Measurements from ENCODE around the gene HOXA6.

HOXA6 gene

DNA sequence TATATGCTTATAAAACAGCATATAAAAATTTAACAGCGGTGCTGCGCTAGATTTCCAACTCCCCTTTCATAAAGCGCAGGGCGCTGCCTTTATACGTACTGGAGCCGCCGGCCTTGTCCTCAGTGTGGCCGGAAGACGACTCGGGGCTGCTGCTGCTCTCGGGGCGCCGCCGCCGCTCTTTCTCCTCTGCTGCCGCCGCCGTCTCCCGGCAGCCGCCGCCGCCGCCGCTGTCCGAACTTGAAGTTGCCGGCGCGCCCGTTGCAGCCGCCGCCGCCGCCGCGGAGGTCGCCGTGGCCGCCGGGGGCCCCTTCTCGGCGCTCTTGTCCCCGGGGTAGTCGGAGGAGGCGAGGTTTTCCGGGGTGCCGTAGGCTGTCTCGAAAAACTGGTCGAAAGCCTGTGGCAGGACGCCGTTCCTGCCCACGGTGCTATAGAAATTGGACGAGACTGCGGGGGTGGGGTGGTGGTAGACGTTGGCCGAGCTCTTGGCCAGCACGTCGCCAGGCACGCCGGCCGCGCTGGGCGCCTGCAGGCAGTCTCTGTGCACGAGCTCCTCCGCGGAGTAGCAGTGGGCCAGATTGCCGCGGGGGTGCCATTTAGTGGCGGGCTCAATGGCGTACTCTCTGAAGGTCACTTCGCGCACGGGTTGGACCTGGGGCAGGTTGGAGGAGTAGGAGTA lies 36.9 kb upstream of the HOXA6 start:
- no peak for DNase-seq

- DNase-seq, result no peak
Measured at GRCh38 chr7:27183682-27184336, 36.2 kb upstream of the HOXA6 start.

GRCh38 chr7:27182861-27183681 lies 35.5 kb upstream of the HOXA6 start:
- no peak for DNase-seq

DNA sequence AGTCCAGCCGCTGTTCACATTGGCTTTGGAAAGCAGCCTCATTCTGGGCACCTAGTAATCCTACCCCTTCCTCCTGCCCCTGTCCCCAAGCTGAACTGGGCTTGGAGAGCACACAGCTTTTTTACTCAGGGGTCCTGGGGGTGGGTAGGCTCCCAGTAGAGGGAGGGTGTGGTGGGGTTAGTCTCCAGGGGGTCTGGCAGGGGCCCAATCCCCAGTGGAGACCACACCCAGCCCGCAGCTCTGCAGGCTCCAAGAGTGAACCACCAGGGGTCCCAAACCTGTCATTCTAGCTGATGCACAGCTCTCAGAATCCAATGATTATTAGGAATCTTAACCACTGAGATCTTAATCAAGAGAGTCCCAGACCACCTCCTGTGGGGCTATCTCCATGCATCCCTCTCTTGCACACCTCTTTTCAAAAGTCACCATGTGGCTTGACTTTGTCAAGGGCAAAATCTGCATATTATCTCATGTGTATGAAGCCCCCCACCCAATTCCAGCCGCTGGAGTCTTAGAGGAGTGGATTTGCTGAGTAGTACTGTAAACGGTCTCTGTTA lies 34.8 kb upstream of the HOXA6 start:
- no peak for DNase-seq

DNA sequence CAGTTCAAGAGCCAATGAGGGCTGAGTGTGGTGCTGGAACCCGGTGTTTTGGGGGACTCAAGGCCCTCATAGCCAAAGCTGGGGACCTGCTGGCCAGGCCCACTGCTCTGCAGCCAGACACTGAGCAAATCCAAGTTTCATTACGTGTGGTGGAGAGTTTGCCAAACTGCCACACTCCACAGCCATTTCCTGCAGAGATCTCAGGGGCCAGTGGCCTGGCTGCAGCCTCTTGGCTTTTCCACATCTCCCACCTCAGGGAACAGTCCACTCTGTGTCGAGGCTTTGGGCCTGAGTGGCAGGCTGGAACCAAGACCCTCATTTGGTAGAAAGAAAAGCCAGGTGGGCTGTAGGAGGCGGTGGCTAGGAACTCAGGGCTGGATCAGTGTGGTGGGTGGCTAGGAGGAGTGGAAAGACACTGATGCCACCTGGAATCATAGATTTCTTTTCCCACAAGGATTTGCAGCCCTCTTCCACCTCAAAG lies 34.3 kb upstream of the HOXA6 start:
- DNase-seq, result no peak

DNA sequence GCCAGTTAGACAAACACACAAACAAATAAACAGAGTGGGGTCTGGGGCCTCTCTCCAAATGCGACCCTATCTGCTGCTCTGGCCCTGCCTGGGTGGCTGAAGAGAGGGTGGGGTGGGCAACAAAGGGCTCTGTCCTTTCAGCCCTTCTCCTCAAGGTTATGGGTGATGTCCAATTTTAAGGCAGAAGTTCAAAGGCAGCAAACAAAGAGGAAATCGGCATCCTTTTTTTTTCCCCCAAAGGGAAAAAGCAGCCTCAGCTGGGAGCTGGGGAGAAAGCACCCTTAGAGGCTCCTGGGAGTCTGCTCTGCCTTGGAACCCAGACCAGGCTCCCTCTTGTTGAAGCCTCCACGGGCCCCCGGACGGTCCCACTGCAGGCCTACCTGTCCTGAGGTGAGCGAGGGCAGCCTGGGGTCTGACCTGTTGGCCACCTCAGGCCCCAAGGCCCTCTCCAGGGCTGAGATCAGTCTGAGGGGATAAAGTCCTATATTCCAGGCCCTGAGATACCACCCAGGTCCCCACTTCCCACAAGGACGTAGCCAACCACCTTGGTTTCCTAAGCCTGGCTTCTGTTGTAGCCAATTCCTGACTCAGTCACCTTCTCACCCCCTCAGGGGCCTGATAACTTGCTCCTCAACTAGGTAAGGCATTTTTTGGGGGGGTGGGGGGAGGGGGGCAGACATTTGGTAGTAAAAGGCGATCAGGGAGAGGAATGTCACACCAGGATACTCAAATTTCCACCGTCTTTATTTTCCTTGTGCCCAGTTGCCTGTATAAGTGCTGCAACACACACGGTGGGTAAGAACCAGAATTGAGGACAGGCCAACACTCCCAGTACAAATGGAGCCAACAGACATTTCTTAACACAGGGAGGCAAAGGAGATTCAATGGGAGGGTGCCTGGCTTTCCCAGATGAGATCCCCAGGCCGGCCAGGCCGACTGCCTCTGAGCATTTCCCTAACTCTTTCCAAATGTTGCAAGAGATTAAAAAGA lies 33.2 kb upstream of the HOXA6 start:
- no peak for DNase-seq

GRCh38 chr7:27179503-27180430 lies 32.2 kb upstream of the HOXA6 start:
- DNase-seq, result no peak

GRCh38 chr7:27179030-27179429 lies 31.5 kb upstream of the HOXA6 start:
- no peak for DNase-seq

GRCh38 chr7:27178366-27178765 lies 30.8 kb upstream of the HOXA6 start:
- no peak for DNase-seq

DNA sequence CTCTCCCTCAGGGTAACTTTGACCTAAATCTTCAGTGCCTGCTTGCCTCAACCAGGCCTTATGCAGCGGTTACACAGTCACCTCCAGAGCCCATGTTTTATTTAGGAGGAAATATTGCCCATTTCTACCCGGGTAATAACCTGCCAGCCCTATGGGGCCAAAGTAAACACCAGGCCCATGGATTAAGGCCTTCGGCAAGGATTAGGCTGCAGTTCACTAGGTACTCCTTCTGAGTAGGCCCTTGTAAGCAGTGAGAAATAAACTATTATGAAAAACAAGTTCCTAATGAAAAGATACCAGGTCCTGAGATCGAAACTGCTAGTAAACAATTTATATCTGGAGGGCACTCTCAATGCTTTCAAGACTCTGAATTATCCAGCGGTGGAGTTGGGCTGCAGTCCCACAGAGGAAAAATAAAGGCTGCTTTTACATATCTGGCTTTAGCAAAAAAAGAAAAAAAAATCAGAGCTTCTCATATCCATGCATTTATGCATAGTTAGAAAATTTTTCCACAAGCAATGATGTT lies 30.3 kb upstream of the HOXA6 start:
- DNase-seq, result no peak

GRCh38 chr7:27176962-27177794 lies 29.6 kb upstream of the HOXA6 start:
- no peak for DNase-seq

GRCh38 chr7:27176524-27176845 lies 28.9 kb upstream of the HOXA6 start:
- DNase-seq, result no peak

DNA sequence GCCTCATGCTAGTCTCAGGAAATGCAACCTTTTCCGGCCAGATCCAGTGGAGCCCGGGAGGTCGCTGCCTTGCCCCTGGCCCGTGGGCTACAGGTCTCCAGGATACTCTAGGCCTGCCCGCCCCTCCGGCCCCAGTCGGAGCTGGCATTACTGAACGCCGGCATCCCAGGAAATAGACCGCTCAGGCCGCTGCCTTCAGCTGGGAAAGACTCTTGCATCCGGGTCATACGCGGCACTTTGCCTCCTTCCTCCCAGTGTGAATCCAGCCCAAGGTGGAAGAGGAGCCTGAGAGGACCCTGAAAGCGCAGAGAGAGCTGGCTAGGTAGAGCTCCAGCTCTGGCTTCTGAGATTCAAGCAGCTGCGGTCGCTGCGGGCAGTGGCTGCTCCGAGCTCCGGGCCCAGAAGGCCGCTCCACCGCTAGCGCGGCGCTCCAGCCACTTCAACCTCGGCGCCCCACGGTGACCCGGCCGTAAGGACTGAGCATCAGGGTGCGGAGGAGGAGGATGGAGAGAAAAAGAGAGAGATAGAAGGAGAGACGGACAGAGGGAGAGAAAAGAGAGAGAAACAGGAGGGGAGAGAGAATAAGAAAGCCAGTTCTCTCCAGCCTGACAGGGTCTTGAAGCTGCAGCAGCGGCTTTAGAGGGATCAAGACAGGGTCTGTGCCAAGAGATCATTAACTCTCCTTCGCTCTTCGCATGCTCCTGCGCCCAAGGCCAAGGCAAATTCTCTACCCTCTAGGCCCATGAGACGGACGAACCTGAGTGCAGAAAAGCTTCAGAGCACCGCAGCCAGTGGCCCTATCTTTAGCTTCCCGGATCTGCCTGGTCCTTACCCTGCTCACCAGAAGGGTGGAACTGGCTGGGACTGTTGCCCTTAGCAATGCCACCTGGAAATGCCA lies 28.3 kb upstream of the HOXA6 start:
- DNase-seq, result no peak

DNA sequence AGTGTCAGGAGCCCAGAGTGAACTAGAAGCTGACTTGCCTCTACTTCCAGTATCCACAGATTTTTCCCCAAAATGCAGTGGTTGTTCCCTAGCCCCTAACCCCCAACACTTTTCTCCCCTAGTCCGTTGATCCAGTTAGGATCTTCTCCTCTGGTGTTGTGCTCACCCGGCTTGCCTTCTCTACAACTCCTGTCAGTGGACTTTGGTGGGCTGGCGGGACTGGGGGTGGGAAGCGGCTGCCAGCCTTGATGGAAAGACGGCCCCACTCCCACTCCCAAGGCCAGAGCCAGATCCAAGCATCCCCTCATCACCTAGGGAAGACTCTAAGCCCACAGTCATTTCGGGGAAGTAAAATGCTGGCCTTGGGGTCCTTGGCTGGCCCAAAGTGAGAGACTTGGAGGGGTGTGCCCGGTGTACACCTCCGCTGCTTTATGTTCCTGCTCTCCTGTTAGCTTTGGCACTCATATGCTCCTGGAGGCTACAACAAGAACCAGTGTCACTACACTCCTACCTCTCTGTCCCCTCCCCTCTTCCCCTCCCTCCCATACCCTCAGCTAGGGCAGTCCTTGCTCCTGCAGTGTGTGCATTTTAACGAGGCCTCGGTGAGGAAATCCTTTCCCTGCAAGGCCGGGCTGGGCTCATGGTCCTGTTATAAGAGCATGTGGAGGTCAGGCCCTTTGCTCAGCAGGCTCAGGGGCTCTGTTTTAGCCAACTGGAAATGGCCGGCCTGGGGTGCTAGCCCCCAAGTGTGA lies 27.5 kb upstream of the HOXA6 start:
- no peak for DNase-seq

DNA sequence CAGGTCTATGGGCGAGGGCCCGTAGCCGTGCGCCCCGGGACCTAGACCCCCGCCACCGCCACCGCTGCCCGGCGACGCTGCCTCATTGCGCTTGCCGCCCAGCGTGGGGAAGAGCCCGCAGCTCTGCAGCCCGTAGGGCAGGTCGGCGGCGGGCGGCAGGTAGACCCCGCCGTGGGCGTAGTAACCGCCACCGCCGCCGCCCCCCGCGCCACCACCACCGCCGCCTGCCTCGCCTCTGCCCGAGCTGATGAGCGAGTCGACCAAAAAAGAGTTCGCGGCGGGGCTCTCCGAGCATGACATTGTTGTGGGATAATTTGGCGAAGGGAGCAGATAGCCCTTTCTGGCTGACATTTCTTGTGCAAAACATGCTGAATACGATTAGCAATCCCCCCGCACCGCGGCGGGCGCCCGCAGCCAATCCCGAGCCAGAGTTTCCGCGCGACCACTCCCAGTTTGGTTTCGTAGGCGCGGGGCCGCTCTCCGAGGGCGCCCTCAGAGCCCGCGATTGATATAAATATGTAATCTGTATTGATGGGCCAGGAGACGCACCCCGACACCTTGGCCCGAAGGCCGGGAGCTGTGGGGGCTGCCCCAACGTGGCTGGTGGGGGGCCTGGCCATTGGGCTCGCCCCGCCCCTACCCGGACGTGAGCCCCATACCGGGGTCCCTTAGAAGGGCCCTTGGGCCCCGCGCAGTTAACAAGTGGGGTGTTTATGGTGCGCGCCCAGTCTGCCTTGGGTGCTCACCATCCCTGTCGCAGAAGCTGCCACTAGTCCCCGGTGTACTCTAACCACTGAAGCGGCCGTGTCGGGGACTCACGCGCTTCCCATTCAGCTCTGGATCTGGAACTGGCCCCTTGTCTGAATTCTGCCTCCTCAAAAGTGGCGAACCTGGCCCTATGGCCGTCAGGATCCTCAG lies 26.6 kb upstream of the HOXA6 start, which contains the start of gene HOXA10:
TSS of gene HOXA10 (minus strand) at position 365 of the 918 bp plus-strand sequence. CDS start at position 351, 14 bp downstream.
- no peak for DNase-seq

DNA sequence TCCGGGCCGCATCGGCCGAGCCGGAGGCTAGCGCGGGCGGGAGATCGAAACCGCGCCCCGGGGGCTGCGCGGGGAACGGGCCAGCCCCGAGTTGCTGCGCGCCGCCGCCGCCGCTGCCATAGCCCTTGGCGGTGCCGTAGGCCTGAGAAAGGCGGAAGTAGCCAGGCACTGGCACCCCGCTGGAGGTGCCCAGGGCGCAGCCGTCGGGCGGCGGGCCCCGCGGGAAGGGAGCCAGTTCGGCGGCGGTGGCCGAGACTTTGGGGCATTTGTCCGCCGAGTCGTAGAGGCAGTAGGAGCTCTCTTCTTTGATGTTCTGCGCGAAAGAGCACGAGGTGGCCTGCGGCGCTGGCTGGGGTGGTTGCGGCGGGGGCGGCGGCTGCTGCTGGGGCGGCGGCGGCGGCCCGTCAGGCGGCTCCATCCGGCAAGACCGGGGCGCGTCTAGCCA lies 26.0 kb upstream of the HOXA6 start:
- no peak for DNase-seq
